Jurkat, Clone E6-1 (cell line): ENCODE data around the gene PLCG2.
"Not testable (repeated sequence)": the region's sequence is repeated elsewhere in the genome, so short reads cannot be mapped to it uniquely, and the experiment has no call there.

Experiments
- DNase-seq: peaks from one replicate; pipeline ENCODE4 v3.0.0-alpha.2; 2011; ENCODE audit warnings: low read depth, low spot score
- H3K4me3 ChIP-seq: 2 replicates; pipeline ENCODE4 v1.5.1; 2011; ENCODE audit warnings: mild to moderate bottlenecking, low read length, control low read depth, moderate library complexity

PLCG2 gene

GRCh38 chr16:81752225-81752875 is 26.7 kb upstream of the PLCG2 start:
- H3K4me3 ChIP-seq, result no peak overlapping the region
- no peak for DNase-seq

GRCh38 chr16:81752876-81753227 is 26.2 kb upstream of the PLCG2 start:
- H3K4me3 ChIP-seq, result no peak overlapping the region
- no peak for DNase-seq

- H3K4me3 ChIP-seq, result no peak overlapping the region
- DNase-seq, result no peak
Observed at GRCh38 chr16:81754858-81755257, 24.2 kb upstream of the PLCG2 start.

GRCh38 chr16:81755915-81756614 is 23.0 kb upstream of the PLCG2 start:
- no peak for DNase-seq
- no peak overlapping the region for H3K4me3 ChIP-seq

- H3K4me3 ChIP-seq, result no peak overlapping the region
- DNase-seq, result no peak
Observed at GRCh38 chr16:81756615-81757356, 22.3 kb upstream of the PLCG2 start.

GRCh38 chr16:81758376-81758775 is 20.7 kb upstream of the PLCG2 start:
- DNase-seq, result no peak
- no peak overlapping the region for H3K4me3 ChIP-seq

- not testable (repeated sequence) for H3K4me3 ChIP-seq, DNase-seq
Observed at GRCh38 chr16:81762322-81762721, 16.8 kb upstream of the PLCG2 start.

GRCh38 chr16:81765111-81765919 is 13.8 kb upstream of the PLCG2 start:
- no peak overlapping the region for H3K4me3 ChIP-seq
- no peak for DNase-seq

GRCh38 chr16:81765969-81766368 is 13.1 kb upstream of the PLCG2 start:
- no peak overlapping the region for H3K4me3 ChIP-seq
- DNase-seq, result no peak

GRCh38 chr16:81767987-81768592 is 11.0 kb upstream of the PLCG2 start:
- H3K4me3 ChIP-seq, result no peak overlapping the region
- DNase-seq, result no peak

- H3K4me3 ChIP-seq, result no peak overlapping the region
Observed at GRCh38 chr16:81770008-81770407, 9.1 kb upstream of the PLCG2 start.

GRCh38 chr16:81774348-81774747 is 4.7 kb upstream of the PLCG2 start:
- no peak for DNase-seq
- H3K4me3 ChIP-seq, result no peak overlapping the region

More at GRCh38 chr16:81770008-81770407, 9.1 kb upstream of the PLCG2 start:
- no peak for DNase-seq

- H3K4me3 ChIP-seq, result no peak overlapping the region
- no peak for DNase-seq
Observed at GRCh38 chr16:81775570-81775969, 3.5 kb upstream of the PLCG2 start.

- no peak for DNase-seq
- no peak overlapping the region; the same call in 1 of the 2 replicates for H3K4me3 ChIP-seq
Observed at GRCh38 chr16:81778231-81778630, 860 bp upstream of the PLCG2 start.

- no peak for DNase-seq
- peak overlapping the region; percentile 59 for H3K4me3 ChIP-seq
Observed at GRCh38 chr16:81779536-81780320, 637 bp downstream of the PLCG2 start.

- no peak overlapping the region for H3K4me3 ChIP-seq
- DNase-seq, result no peak
Observed at GRCh38 chr16:81780350-81780749, 1.3 kb downstream of the PLCG2 start.

GRCh38 chr16:81782236-81782635 is 3.1 kb downstream of the PLCG2 start:
- no peak overlapping the region for H3K4me3 ChIP-seq
- DNase-seq, result no peak

GRCh38 chr16:81784072-81784795 is 5.1 kb downstream of the PLCG2 start:
- H3K4me3 ChIP-seq, result no peak overlapping the region
- no peak for DNase-seq
